Left kidney (tissue), 2 donors: ENCODE data around the gene TMA7. TPM values are rescaled to one million over a fixed set of nuclear protein-coding genes. Genes with fewer than 3 reads are reported as not detected.
"Not testable (repeated sequence)": the region's sequence is repeated elsewhere in the genome, so short reads cannot be mapped to it uniquely, and the experiment has no call there.

ENCODE experiments used
- DNase-seq: peaks from one replicate; pipeline ENCODE4 v3.0.0-alpha.2; 2013
- polyA plus RNA-seq: library from polyadenylated mRNA; unstranded; fragments of 120-200 nt; gene quantifications from one replicate; pipeline ENCODE4 v1.2.1, GENCODE V29; 2013; ENCODE audit not compliant: insufficient read length

TMA7 gene
- polyA plus RNA-seq, 1 donor, result 240 TPM

DNA sequence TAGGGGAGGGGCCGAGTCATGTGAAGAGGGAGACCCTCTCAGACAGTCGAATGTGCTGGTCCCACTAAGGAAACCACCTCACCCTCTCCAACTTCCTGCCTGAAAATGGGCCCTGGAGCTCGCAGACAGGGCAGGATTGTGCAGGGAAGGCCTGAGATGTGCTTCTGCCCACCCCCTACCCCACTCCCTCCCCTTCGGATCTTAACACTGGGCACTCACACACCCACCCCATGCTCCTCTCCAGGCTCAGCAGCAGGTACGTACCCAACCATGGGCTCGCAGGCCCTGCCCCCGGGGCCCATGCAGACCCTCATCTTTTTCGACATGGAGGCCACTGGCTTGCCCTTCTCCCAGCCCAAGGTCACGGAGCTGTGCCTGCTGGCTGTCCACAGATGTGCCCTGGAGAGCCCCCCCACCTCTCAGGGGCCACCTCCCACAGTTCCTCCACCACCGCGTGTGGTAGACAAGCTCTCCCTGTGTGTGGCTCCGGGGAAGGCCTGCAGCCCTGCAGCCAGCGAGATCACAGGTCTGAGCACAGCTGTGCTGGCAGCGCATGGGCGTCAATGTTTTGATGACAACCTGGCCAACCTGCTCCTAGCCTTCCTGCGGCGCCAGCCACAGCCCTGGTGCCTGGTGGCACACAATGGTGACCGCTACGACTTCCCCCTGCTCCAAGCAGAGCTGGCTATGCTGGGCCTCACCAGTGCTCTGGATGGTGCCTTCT lies 26.5 kb downstream of the TMA7 start:
- no peak for DNase-seq

GRCh38 chr3:48467110-48467454 lies 27.0 kb downstream of the TMA7 start:
- no peak for DNase-seq

DNA sequence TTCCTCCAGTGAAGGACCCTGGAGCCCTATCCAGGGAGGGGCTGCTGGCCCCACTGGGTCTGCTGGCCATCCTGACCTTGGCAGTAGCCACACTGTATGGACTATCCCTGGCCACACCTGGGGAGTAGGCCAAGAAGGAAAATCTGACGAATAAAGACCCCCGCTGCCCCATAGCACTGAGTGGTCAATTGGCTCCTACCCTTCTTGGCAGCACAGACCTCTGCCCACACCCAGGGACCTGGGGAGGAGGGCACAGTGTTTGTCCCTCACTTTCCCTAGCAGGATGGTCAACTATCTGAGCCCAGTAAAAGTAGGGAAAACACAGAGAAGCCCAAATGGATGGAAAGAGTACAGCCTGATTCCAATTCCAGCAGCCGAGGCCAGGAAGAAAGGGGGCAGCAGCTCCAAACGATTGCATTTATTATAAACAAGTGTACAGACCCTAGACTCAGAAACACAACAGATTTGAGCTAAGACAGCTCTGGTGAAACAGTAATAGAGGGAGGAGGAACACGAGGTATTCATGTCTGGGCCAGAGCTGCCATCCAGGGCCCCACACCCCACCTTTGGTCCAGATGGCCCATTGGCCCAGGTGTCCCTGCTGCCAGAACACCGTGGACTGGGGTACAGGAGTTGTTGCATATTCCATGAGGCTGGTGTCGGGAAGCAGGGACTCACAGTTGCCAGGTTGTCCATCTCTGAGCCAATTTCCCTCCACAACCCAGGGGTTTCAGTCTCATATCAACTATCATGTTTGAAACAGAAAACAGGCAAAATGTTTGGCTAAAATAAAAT lies 27.6 kb downstream of the TMA7 start:
- no peak for DNase-seq

GRCh38 chr3:48468329-48468731 lies 28.3 kb downstream of the TMA7 start:
- no peak for DNase-seq

DNA sequence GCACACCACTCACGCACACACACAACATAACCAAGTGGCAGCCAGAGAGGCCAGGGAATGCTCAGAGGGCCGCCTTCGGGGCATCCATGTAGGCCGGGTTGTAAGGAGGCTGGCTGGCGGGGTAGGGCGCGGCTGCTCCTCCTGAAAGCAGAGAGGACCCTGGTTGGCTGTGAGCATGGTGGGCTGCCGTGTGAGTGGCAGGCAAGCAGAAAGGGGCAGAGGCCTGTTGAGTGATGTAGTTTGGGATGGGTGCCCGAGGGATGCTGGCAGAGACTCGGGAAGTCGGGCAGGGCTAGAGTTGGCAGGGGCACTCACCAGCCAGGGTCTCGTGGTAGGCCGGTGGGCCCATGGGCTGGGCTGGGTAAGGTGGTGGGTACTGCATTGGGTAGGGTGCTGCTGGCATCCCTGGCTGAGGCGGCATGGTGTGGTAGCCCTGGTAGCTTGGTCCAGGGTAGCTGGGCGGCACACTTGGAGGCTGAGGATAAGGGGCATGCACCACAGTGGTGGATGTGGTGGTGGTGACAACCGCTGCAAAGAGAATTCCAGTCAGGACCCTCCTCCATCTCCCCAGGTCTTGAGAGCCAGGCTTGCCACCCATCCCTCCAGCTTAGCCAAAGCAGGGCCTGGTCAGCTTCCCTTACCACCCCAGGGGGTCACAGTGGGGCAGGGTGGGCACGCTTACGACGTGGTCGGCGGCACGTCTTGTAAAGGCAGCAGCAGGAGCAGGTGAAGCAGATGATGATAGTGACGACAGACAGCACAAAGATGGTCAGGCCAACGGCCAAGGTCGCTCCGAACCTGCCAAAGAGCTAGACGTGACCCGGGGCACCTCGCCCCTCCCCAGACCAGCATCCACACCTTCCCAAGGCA lies 29.2 kb downstream of the TMA7 start:
- no peak for DNase-seq

- no peak for DNase-seq
Observed at GRCh38 chr3:48470286-48470685, 30.2 kb downstream of the TMA7 start.

DNA sequence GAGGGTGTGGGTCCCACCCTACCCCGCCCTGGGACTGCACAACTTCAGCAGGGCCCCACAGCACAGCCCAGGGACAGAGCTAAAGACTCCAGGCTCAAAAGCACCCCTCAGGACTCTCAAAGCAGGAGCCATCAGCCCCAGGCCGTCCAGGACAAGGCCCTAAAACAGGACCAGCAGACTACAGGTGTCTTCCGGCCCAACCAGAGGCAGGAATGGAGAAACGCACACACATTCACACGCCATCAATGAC lies 32.5 kb downstream of the TMA7 start:
- DNase-seq, result no peak

DNA sequence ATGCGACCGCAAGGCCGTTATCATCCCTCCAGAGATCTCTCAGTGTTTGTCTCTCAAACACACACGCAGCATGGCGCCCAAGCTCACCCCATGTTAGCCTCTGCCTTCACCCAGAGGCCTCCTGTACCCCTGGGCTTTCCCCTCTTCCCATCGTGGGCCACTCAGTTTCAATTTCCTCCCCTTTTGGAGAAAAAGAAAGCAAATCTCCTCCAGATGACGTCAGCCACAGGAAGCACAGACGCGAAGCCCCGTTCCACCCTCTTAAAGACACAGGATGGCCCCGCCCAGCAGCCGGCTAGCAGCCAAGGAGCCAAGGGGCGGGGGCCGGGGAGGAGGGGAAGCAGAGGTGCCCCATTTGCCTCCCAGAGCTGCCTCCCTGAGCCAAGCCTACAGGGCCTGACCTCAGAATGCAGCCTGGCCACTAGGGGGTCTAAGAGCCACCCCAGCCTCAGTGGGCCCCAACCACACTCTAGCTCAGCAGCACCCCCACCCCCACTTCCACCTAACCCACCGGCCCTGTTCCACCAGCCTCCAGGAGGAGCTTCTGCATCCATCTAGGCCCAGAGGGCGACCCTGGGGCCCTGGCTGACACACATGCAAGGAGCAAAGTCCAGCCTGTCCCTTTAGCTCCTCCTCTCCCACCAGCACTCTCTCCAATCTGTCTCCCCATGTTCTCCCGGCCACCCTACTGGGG lies 33.0 kb downstream of the TMA7 start:
- peak; percentile 92 for DNase-seq

DNA sequence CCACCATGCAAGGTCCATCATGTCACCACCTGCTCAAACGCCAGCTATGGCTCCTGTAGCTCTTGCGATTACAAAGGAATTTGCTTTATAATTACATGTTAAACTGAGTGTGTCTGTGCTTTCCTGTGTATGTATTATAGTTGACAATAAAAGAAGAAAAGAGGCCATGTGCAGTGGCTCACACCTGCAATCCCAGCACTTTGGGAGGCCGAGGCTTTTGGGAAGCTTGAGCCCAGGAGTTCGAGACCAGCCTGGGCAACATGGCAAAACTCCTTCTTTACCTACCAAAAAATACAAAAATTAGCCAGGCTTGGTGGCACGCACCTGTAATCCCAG lies 33.5 kb downstream of the TMA7 start:
- DNase-seq, result no peak

DNA sequence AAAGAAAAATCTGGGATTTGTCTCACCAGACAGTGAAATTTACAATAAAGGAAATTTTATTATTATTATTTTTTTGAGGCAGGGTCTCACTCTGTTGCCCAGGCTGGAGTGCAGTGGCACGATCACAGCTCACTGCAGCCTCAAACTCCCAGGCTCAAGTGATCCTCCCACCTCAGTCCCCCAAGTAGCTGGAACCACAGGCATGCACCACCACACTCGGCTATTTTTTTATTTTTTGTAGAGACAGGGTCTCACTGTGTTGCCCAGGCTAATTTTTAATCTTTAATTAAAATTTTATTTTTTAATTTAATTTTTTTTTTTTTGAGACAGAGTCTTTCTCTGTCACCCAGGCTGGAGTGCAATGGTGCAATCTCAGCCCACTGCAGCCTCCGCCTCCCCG lies 34.0 kb downstream of the TMA7 start:
- DNase-seq, result not testable (repeated sequence)

DNA sequence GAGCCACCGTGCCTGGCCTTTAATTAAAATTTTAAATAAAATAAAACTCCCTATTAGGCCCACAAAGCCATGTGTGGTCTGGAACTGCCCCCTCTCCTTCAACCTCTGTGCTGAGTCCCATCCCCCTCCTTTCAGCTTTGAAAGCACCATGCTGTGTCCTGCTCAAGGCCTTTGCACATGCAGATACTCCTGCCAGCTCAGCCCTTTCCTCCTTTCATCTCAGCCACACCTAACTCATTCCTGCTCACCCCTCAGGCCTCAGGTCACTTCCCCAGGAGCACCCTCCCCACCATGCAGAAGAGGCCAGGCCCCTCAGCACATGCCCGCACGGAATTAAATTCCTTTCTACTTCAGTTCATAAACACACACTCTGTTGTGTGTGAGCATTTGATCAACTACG lies 34.6 kb downstream of the TMA7 start:
- DNase-seq, result peak; percentile 6

- no peak for DNase-seq
Observed at GRCh38 chr3:48475188-48475587, 35.1 kb downstream of the TMA7 start.

DNA sequence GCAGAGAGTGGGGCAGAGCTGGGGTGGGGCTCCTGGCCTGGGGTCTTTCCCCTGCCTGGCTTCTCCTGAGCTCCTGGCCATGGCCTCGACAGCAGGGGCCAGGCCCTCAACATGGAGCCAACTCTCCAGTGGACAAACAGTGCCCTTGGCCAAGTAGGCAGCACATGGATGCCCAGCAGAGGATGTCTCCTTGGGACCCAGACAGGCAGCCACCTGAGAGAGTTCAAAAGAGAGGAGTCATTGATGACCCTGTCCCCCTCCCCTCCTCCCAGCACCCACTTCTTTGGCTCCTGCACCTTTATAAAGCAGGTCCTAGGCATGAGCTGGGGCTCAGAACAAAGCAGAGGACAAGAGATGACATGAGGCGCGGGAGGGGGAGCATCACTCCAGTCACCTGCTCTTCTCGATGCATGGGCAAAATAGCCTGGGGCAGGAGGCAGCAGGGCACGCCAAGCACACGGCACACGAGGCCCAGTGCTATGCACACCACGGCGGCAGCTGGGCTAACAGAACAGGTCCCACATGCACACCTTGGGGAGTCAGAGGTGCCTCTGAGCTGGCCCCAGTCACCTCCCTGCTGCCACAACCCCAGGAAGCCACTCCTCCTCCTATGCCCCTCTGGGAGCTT lies 36.5 kb downstream of the TMA7 start:
- DNase-seq, result no peak

DNA sequence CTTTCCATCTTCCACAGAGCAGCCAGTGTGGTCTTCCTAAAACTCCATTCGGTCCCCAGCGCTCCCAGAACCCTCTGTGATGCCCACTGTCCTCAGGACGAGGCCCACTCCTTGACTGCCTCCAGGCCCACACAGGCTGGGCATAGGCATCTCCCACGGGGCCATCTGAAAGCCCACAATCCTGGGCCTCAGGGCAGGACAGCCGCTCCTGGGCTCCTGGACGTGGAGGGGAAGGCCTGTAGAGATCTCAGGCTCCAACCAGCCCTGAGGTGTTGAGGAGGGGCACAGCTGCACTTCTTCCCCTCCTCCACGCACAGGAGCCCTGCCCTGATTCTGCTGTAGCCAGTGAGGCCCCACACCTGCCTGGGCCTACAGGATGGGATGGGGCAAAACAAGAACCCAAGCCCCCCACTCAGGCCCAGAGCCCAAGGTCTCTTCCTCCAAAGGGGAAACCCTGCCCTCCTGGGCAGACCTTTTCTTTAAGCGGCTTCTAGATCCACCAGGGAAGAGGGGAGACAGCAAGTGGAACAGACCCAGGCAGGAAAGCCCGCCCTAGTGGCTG lies 38.0 kb downstream of the TMA7 start:
- no peak for DNase-seq

DNA sequence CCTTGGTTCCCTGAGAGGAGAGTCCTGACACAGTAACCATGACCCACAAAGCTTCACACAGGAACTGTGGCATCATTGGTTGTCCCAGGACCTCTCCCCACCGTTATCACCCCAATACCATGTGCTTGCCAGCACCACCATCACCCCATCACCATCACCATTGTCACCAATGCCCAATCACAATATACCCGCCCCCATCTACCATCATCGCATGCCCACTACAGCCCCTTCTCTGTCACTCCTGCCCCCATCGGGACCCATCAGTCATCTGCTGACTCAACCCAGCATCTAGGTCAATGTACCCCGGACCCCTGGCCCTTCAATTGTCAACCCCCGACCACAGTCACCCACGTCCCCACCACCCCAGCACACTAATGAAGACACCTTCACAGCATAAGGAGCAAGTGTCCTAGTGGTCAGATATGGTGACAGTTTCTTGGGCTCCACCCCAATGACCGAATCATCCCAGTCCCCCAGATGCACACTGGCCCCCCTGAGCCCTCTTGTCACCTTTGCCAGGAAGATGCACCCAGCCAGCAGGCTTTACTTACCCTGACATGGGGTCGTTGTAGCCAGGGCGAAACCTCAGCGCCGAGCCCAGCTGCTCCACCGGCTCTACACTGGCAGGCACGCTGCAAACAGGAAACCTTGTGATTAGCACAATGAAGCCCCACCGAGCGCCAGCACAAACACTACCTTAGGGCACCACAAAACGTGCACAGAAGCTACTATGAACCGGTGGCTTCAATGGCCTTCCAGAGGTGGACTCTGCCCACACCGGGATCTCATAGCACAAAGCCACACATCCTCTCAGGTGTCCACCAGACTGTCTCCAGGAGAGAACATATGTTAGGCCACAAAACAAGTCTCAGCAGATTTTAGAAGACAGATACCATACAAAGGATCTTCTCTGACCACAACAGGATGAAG lies 38.8 kb downstream of the TMA7 start:
- no peak for DNase-seq

DNA sequence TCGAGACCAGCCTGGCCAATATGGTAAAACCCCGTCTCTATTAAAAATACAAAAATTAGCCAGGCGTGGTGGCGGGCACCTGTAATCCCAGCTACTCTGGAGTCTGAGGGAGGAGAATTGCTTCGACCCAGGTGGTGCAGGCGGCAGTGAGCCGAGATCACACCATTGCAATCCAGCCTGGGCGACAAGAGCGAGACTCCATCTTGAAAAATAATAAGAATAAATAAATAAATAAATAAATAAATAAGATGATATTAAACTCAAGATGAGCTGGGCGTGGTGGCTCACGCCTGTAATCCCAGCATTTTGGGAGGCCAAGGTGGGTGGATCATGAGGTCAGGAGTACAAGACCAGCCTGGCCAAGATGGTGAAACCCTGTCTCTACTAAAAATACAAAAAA lies 40.8 kb downstream of the TMA7 start:
- DNase-seq, result not testable (repeated sequence)

GRCh38 chr3:48482822-48483221 lies 42.8 kb downstream of the TMA7 start:
- not testable (repeated sequence) for DNase-seq

DNA sequence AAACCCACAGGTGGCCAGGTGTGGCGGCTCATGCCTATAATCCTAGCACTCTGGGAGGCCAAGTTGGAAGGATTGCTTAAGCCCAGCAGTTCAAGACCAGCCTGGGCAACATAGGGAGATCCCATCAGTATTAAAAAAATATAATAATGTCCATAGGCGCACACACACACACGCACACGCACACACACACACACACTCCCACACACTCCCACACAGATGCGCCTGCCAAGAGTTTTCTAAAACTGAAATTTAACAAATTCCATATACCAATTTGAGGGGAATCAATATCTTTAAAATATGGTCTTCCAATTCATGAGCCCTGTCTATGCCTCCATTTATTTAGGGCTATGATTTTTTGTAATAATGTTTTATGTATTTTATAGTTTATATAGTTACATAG lies 46.9 kb downstream of the TMA7 start:
- no peak for DNase-seq

DNA sequence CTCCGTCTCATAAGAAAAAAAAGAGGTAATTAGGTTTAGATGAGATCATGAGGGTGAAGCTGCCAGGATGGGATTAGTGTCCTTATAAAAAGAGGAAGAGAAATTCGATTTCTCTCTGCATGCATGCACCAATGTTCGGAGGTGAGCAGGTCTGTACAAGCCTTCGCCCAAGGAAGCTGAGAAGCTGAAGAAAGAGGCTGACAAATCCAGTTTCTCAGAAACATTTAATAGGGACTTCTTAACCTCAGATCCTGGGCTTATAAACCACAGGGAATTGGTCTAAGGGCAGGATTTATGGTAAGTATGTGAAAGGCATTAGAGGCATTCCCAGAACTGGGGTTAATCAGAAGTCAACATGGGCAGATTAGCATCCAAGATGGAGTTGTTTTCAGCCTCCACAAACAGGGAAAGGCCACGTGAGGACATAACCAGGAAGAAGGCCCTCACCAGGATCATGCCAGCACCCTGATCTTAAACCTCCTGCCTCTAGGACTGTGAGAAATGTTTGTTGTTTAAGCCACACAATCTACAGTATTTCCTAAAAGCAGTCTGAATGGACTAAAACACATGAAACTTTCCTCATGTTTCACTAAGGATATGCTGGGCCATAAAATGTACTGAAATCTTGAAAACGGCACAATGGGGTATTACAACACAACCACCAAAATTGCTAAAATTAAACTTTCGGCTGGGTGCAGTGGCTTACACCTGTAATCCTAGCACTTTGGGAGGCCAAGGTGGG lies 52.6 kb downstream of the TMA7 start:
- no peak for DNase-seq

DNA sequence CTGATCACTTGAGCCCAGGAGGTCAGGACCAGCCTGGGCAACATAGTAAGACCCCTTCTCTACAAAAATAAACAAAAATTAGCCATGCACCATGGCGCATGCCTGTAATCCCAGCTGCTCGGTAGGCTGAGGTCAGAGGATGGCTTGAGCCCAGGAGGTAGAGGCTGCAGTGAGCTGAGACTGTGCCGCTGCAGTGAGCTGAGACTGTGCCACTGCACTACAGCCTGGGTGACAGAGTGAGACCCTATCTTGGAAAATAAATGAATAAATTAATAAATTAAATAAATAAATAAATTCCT lies 53.1 kb downstream of the TMA7 start:
- DNase-seq, result no peak
